Epidermal melanocyte (primary cell): ENCODE results near the gene APOA1.
"Not testable (repeated sequence)": the region's sequence is repeated elsewhere in the genome, so short reads cannot be mapped to it uniquely, and the experiment has no call there.

Source experiments
- DNase-seq: peaks from one replicate; pipeline ENCODE4 v3.0.0; 2011; ENCODE audit warnings: low spot score; ENCODE audit not compliant: insufficient read length

Gene APOA1

DNA sequence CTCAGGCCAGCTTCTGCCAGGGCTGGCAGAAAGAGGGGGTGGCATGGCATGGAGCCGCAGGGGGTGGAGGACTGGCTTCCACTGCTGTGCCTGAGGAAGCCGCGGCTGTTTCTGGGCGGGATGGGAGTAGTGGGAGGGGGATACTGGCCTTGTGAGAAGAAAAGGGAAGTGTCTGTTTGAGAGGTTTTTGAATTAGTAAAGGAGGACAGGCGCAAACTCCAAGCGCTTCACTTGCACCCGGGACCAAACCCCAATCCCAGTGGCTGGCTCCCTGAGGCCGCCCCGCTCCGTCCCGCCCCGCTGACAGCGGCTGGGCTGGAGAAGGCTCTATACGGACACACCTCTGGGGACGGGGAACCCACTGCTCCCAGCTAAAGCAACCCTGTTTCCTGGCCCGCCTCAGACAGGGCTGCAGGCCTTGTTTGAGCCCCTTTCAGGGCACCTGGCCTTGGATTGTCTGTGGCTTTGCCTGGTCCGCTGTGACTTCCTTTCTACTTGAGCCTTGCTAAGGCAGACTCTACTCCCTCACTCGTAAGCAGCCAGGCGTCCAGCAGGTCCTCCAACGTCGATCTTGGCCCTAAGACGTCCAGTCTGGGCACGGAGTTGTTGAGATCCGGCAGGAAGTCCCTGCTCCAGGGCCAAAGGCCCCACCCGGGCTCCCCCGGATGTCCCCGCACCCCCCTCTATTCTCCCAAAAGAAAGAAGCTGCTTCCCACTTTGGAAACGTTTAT lies 2.2 kb downstream of the APOA1 start:
- no peak for DNase-seq

DNA sequence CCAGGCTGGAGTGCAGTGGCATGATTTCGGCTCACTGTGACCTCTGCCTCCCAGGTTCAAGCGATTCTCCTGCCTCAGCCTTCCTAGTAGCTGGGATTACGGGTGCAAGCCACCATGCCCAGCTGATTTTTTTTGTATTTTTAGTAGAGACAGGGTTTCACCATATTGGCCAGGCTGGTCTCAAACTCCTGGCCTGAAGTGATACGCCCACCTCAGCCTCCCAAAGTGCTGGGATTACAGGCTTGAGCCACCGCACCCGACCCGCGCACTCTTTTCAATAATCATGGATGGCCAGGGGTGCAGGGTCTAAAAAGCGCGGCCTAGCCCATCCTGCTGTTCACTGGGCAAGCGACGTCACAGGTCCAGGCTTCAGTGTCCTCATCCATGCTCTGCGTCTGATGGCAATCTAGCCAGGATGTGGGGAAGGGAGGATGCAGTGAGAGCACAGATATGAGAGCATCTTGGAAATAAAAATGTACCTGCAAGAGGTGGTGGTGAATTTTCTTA lies 2.8 kb downstream of the APOA1 start:
- DNase-seq, result not testable (repeated sequence)

DNA sequence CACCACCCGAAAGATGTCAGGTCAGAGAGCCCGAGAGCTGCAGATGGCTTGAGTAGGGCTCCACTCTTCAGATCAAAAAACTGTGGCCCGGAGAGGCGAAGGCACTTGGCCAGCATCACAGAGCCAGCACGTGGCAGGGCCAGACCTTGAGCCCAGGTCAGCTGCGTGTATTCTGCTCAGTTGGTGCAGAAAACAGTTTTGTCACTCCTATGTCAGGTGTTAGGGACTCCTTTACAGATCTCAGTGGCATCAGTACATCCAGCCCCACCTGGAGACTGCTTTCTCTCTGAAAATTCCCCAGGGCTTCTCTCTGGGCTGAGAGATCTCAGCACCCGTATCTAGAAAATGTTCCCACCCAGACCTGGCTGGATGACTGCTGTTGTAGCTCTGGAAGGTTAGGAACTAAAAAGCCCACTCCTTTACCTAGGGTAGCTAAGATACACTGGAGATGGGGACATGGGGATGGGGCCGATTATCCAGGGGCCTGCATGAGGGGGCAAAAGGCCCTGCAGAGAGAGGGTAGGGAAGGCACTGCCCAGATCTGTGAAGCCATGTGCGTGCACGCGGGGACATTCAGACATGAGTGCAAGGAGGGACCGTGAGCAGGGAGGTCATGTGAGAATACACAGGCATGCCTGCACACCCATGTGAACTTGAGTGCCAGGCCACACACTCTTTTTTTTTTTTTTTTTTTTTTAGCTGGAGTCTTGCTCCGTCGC lies 3.4 kb downstream of the APOA1 start:
- DNase-seq, result no peak

DNA sequence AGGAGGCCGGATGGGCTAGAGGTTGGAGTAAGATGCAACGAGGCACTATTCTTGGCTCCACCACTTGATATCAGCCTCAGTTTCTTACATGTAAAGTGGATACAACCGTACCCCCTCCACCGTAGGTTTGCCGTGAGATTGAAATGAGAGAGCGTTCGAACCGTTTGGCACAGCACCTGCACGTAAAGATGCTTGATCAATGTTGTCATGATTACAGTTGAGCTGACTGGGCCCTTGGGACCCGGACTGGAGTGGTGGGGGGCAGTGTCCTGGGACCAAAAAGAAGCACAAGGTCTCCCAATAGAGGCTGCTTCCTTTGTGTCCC lies 4.0 kb downstream of the APOA1 start:
- DNase-seq, result no peak

DNA sequence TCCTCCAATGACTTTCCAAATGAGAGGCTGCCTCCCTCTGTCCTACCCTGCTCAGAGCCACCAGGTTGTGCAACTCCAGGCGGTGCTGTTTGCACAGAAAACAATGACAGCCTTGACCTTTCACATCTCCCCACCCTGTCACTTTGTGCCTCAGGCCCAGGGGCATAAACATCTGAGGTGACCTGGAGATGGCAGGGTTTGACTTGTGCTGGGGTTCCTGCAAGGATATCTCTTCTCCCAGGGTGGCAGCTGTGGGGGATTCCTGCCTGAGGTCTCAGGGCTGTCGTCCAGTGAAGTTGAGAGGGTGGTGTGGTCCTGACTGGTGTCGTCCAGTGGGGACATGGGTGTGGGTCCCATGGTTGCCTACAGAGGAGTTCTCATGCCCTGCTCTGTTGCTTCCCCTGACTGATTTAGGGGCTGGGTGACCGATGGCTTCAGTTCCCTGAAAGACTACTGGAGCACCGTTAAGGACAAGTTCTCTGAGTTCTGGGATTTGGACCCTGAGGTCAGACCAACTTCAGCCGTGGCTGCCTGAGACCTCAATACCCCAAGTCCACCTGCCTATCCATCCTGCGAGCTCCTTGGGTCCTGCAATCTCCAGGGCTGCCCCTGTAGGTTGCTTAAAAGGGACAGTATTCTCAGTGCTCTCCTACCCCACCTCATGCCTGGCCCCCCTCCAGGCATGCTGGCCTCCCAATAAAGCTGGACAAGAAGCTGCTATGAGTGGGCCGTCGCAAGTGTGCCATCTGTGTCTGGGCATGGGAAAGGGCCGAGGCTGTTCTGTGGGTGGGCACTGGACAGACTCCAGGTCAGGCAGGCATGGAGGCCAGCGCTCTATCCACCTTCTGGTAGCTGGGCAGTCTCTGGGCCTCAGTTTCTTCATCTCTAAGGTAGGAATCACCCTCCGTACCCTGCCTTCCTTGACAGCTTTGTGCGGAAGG lies 4.8 kb downstream of the APOA1 start:
- DNase-seq, result no peak

DNA sequence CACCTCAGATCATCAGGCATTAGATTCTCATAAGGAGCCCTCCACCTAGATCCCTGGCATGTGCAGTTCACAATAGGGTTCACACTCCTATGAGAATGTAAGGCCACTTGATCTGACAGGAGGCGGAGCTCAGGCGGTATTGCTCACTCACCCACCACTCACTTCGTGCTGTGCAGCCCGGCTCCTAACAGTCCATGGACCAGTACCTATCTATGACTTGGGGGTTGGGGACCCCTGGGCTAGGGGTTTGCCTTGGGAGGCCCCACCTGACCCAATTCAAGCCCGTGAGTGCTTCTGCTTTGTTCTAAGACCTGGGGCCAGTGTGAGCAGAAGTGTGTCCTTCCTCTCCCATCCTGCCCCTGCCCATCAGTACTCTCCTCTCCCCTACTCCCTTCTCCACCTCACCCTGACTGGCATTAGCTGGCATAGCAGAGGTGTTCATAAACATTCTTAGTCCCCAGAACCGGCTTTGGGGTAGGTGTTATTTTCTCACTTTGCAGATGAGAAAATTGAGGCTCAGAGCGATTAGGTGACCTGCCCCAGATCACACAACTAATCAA lies 5.6 kb downstream of the APOA1 start:
- no peak for DNase-seq

DNA sequence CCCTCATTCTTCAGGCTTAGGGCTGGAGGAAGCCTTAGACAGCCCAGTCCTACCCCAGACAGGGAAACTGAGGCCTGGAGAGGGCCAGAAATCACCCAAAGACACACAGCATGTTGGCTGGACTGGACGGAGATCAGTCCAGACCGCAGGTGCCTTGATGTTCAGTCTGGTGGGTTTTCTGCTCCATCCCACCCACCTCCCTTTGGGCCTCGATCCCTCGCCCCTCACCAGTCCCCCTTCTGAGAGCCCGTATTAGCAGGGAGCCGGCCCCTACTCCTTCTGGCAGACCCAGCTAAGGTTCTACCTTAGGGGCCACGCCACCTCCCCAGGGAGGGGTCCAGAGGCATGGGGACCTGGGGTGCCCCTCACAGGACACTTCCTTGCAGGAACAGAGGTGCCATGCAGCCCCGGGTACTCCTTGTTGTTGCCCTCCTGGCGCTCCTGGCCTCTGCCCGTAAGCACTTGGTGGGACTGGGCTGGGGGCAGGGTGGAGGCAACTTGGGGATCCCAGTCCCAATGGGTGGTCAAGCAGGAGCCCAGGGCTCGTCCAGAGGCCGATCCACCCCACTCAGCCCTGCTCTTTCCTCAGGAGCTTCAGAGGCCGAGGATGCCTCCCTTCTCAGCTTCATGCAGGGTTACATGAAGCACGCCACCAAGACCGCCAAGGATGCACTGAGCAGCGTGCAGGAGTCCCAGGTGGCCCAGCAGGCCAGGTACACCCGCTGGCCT lies 7.1 kb downstream of the APOA1 start:
- no peak for DNase-seq

DNA sequence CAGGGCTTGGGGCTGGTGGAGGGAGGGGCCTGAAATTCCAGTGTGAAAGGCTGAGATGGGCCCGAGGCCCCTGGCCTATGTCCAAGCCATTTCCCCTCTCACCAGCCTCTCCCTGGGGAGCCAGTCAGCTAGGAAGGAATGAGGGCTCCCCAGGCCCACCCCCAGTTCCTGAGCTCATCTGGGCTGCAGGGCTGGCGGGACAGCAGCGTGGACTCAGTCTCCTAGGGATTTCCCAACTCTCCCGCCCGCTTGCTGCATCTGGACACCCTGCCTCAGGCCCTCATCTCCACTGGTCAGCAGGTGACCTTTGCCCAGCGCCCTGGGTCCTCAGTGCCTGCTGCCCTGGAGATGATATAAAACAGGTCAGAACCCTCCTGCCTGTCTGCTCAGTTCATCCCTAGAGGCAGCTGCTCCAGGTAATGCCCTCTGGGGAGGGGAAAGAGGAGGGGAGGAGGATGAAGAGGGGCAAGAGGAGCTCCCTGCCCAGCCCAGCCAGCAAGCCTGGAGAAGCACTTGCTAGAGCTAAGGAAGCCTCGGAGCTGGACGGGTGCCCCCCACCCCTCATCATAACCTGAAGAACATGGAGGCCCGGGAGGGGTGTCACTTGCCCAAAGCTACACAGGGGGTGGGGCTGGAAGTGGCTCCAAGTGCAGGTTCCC lies 7.8 kb downstream of the APOA1 start, which contains the start of gene APOC3:
Gene APOC3, plus strand, starts transcription at position 383 of the 659 bp plus-strand sequence. CDS start 676 bp downstream, outside the sequence.
- no peak for DNase-seq

DNA sequence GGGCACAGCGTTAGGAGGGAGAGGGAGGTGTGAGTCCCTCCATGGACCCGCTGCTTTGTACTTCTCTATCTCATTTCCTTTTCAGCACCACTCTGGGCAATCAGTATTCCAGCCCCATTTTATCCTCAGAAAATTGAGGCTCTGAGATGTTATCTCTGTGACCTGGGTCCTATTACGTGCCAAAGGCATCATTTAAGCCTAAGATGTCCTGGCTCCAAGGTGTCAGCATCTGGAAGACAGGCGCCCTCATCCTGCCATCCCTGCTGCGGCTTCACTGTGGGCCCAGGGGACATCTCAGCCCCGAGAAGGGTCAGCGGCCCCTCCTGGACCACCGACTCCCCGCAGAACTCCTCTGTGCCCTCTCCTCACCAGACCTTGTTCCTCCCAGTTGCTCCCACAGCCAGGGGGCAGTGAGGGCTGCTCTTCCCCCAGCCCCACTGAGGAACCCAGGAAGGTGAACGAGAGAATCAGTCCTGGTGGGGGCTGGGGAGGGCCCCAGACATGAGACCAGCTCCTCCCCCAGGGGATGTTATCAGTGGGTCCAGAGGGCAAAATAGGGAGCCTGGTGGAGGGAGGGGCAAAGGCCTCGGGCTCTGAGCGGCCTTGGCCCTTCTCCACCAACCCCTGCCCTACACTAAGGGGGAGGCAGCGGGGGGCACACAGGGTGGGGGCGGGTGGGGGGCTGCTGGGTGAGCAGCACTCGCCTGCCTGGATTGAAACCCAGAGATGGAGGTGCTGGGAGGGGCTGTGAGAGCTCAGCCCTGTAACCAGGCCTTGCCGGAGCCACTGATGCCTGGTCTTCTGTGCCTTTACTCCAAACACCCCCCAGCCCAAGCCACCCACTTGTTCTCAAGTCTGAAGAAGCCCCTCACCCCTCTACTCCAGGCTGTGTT lies 8.5 kb downstream of the APOA1 start:
- DNase-seq, result no peak

DNA sequence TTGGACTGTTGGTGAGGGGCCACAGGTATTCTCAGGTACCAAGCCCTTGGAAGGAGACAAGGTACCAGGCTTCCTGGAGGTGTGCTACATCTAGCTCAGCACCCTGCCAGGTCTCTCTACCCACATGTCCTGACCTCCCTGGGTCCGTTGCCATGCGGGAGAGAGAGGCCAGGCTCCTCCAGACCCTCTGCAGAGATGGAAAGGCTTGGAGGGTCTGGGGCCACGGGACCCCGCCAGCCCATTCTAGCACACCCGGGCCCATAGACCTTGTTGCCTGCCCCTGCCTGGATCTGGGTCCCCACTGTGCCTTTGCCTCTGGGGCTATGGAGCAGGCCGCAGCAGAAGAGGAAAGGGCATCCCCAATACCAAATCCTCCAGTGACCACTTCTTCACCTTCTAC lies 10.0 kb downstream of the APOA1 start:
- no peak for DNase-seq

DNA sequence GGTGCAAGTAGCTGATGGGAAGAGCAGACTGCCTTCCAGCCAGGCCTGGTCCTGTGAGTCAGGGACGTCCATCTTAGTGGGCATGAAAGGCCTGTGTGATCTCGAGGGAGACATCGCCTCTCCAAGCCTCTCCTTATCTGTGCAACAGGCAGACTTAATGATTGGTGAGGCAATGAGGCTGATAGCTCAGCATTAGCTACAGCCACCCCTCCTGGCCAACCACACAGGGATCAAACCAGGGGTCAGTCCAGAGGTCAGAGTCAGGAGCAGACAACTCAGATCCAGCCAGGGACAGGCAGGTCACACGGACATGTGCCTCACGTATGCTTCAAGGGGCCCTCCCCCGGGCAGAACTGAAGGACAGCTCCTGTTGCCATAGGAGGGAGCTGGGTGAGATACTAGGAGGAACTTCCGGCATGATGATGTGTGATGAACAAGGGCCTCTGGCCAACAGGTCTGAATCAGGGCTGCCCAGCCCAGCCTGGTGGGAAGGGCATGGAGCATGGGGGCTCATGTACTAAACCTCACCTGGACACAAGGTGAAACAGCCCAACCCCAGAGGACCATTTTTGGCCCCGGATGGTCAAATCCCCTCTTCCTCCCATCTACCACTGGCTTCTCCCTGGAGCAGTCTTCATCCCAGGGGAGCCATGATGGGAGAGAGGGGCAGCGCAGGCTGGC lies 10.5 kb downstream of the APOA1 start:
- no peak for DNase-seq

DNA sequence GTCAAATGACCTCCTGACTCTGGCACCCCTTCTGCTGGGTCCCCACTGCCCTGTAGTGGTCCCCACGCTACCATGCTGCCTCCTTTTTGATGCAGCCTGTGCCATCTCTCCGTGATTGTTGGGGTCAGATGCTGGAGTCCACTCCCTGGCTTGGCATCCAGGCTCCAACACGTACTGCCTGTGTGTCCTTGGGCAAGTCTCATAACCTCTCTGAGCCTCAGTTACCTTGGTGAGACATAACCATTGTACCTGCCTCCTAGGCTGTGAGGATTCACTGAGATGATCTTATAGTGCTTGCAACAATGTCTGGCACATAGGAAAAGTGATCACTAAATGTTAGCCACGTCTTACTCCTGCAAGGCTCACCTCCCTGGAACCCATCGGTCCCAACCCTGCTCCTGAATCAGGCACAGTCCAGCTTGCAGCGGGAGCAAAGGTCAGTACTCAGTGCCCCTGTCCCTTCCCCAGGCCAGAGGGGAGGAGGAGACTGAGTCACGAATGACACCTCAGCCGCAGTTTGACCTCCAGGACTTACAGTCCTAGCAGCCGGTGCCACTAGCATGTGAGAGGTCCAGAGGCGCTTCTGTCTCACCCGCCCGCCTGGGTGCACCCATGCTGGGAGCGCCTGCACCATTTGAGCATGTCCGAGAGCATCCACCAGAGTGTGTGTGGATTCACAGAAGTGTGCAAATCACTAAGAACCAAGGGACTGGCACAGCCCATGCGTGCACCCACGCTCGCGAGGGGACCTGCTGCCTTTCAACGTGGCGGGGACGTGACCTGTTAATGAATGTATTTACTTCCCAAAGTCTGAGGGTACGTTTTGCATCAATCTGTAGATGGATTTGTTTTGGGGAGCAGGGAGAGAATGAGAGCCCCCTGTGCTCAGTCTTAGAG lies 11.3 kb downstream of the APOA1 start:
- no peak for DNase-seq

DNA sequence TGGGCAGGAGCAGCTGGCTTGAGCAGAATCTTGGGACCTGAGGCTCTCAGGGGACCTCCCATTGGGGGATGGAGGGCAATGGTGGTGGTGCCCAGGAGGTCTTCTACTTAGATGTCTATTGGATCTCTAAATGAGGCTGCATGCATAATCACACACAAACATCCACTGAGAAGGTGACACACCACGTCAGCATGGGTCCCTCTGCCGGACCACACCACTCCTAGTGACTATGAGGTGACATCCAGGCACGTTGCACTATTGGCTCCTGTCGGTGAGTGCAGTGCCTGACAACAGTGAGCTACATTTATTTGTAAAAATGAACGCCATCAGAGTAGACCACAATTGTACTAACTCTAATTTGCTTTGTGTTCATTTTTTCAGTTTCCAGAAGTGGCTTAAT lies 12.0 kb downstream of the APOA1 start:
- DNase-seq, result no peak

DNA sequence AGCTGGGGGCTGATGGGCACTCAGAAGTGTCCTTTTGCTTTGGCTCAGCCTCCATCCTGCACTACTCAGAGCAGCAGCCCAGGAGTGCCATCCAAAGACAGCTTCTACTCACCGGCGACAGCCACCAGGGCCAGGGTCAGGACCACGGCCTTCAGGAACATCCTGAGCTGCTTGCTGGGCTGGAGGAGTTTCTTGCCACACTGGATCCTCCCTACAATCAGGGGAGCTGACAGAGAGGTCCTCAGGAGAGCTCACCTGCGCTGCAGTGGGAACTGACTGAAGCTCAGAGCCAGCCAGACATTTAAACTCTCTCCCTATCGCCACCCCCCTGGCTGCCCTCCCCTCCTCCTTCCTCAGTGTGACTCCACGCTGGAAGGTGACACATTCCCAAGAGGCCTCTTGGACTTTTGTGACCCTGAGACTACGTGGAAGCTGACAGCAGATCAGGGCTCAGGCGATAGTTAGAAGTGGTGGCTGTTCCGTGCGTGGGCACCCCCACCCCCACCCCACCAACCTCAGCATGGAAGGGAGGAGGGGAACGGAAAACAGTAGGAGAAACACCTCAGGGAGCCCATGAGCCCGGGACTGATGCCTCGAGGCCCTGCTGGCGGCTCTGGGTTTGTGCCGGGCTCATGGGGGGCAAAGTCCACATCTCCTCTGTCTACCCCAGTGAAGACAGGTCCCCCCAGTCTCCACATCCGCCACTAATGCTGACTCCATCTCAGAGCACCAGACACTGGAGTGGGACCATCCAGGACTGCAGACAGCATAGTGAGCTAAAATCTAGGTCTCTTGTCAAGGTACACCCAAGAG lies 14.2 kb downstream of the APOA1 start, which contains the start of gene APOA4:
Gene APOA4, minus strand, starts transcription at position 274 of the 813 bp plus-strand sequence. Its CDS starts 113 bp downstream, at position 161.
- DNase-seq, result no peak

DNA sequence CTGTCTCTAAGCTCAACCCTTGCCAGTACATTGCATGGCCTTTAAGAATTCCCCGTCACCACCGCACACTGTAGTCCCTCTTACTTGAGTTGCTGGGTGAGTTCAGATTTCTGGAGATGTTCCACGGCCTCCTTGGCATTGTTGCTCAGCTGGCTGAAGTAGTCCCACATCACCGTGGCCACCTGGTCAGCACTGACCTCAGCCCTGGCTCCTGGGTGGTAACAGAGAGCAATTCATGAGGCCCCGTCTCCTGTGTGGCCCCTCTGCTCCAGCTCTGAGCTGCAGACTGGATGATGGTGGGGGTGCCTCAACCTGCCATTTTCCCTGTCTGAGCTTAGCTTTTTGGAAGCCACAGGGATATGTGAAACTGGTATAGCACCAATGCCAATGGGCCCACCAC lies 14.8 kb downstream of the APOA1 start:
- no peak for DNase-seq

DNA sequence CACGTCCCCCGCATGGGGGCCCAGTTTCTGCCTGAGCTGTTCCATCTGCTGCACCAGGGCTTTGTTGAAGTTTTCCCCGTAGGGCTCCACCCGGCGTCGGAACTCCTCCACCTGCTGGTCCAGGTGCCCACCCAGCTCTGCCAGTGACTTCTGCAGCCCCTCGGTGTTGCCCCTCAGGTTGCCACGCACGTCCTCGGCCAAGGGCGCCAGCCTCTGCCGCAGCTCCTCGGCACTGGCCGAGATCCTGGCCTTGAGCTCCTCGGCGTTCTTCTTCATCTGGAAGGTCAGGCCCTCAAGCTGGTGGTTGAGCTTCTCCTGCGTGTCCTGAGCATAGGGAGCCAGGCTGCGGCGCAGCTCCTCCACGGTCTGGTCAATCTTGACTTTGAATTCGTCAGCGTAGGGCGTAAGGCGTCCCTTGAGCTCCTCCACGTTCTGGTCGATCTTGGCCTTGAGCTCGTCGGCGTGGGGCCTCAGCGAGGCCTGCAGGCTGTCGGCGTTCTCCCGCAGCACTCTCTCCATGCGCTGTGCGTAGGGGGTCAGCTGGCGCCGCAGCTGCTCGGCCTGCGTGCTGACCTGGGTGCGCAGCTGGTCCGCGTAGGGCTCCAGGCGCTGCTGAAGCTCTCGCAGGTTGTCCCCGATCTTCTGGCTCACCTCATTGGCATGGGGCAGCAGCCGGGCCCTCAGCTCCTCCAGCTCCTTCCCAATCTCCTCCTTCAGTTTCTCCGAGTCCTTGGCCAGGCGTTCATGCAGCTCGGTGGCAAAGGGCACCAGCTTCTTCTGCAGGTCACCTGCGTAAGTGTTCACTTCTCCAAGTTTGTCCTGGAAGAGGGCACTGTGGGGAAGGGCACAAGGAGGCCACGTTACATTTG lies 16.1 kb downstream of the APOA1 start:
- DNase-seq, result no peak
